HUDEP-2 (cell line): ENCODE data around the gene DENR.
"Not testable (repeated sequence)": the region's sequence is repeated elsewhere in the genome, so short reads cannot be mapped to it uniquely, and the experiment has no call there.

Experiments
- DNase-seq, 76 experiments: peaks; one replicate each; lab custom pipeline; 2025; ENCODE audit not compliant: unreplicated experiment in 76 of 76; lab: John Stamatoyannopoulos, UW

The DENR gene, protein sequence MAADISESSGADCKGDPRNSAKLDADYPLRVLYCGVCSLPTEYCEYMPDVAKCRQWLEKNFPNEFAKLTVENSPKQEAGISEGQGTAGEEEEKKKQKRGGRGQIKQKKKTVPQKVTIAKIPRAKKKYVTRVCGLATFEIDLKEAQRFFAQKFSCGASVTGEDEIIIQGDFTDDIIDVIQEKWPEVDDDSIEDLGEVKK

DNA sequence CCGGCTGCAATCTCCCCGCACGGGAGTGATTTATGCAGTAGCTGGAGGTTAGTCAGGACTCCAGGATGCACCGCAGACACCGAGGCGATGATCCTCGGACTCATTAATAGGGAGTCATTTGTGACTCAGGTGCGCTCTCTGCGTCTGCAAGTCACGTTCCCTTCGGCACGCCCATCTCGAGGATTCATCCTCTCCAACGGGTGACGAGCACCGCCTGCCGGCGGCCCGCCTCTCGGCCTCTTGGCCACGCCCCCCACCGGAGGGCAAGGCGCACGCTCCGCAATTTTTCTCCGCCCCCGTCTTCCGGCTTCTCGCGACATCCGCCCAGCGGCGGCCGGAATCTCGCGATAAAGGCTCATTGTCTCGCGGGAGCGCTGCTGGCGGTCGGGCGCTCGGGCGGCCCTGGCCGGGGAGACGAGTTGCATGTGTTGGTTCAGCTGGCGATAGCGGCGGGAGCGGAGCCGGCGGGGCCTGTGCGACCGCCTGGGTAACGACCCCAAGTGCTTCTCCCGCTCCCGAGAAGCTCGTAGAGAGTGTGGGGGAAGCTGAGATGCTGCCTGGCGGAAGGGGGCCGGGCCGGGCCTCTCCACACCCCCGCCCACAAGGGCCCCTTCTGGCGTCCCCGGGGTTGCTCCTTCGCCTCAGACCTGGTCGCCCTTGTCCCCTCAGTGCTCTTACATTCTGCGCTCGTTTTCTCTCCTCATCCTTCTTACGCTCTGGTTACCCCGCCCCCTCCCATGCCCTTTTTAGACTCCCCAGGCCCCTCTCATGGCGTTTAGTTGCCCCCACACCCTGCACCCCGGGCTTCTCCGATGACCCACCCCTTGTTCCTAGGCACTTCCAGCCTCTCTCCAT is at the start of gene DENR:
DENR (plus strand) TSS at position 361 of the 855 bp plus-strand sequence. CDS start 878 bp downstream, outside the sequence.
- peak in 75 of 76 experiments; percentile 32 to 99 (median 97) for DNase-seq

- DNase-seq = not testable (repeated sequence)
Measured at GRCh38 chr12:122702890-122703611, 49.6 kb upstream of the DENR start, which contains the start of gene HCAR2. Gene HCAR2, minus strand, starts transcription at chr12:122703357. Its CDS starts 74 bp downstream, at chr12:122703283.

DNA sequence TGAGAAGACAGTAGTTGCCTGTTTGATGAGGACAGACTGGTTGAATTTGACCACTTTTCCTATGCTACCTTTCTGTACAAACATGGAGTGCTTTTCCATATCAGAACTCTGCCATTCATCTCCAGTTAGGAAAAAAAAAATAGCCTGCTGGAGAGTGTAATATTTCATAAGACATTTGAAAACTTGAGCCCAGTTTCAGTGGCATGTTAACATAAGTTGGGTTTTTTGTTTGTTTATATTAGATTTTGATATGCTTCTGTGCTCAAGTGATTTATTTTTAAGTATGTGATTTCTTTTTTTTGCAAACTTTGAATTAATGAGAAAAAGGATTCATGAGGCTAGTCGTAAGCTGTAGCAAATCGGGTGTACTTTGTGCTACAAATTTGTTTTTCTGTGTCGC is 48.8 kb upstream of the DENR start:
- DNase-seq = not testable (repeated sequence)

- DNase-seq = not testable (repeated sequence)
Measured at GRCh38 chr12:122709287-122709686, 43.3 kb upstream of the DENR start.

DNA sequence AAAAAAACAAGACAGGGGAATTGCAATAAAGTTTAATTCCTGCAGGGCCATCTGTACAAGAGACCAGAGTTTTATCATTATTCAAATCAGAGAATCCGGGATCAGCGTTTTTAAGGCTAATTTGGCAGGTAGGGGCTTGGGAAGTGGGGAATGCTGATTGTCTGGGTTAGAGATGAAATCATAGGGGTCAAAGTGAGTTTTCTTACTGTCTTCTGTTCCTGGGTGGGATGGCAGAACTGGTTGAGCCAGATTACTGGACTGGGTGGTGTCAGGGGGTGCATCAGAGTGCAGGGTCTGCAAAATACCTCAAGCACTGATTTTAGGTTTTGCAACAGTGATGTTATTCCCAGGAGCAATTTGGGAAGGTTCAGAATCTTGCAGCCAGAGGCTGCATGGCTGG is 42.3 kb upstream of the DENR start:
- not testable (repeated sequence) for DNase-seq

- peak in 1 of 76 experiments; percentile 19 for DNase-seq
Measured at GRCh38 chr12:122711266-122711665, 41.4 kb upstream of the DENR start.

DNA sequence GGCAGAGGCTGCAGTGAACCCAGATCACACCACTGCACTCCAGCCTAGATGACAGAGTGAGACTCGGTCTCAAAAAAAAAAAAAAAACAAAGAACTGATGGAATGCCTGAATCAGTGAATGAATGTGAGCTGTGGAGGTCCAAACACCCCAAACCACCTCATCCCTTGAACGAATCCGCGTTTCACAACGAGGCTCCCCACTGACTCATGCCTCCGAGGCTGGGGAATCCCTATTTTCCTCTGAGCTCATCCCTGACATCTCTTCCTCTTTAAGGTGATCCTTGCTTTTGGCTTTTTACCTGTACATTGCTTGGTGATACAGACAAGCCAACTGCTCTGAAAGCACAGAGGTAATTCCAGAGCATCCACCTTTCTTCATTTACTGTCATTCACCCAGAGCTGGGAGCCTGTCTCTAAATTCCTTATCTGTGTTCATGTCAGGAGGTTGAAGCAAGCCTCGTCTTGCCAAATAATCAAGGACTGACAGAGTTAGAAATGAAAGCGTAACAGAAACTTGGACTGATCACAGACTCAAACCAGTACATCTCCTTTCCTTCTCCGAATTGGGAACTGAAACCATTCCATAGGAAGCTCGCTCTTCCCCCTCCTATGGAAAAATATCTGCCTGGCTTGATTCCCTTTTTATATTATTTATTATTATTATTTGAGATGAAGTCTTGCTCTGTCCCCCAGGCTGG is 39.0 kb upstream of the DENR start:
- DNase-seq = not testable (repeated sequence)

- not testable (repeated sequence) for DNase-seq
Measured at GRCh38 chr12:122715211-122715610, 37.4 kb upstream of the DENR start.

- DNase-seq = not testable (repeated sequence)
Measured at GRCh38 chr12:122716658-122717057, 36.0 kb upstream of the DENR start, which contains the start of gene HCAR3. Gene HCAR3, minus strand, starts transcription at chr12:122716811. Its CDS starts 74 bp downstream, at chr12:122716737.

DNA sequence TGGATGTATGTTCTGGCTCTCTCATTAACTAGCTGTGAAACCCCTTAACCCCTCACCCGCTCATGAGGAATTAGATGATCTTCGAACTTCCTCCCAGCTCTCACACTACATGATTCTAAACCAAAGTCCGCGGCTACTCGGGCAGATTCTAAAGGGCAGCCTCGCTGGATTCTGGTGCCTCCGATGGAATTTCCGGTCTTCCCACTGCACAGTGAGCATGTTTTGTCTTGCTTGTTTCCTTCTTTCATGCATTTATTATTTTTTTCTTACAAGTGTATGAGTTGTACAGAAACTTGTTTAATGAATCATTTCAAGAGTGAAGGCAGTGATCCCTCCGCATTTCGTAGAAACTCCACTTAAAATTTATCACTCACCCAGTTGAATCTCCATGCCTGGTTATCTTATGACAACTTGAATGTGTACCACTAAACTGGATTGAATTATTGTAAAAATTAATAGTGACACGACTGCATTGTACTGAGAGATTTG is 31.5 kb upstream of the DENR start:
- no peak for DNase-seq

DNA sequence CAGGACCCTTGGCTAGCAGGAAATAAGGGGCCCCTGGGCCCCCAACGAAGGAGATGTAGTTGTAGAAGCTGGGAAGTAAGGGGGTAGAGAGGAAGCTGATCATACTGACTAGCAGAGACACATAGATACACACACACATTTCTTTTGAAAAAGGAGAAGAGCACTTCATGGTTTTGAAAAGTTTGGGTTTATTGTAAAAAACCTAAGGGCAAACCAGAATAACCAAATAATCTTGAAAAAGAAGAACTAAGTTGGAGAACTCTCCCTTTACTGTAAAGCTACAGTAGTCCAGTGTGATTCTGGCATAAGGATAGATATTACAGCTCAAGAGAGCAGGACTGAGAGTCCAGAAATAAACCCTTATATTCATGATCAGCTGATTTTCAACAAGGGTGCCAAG is 30.2 kb upstream of the DENR start:
- no peak for DNase-seq

DNA sequence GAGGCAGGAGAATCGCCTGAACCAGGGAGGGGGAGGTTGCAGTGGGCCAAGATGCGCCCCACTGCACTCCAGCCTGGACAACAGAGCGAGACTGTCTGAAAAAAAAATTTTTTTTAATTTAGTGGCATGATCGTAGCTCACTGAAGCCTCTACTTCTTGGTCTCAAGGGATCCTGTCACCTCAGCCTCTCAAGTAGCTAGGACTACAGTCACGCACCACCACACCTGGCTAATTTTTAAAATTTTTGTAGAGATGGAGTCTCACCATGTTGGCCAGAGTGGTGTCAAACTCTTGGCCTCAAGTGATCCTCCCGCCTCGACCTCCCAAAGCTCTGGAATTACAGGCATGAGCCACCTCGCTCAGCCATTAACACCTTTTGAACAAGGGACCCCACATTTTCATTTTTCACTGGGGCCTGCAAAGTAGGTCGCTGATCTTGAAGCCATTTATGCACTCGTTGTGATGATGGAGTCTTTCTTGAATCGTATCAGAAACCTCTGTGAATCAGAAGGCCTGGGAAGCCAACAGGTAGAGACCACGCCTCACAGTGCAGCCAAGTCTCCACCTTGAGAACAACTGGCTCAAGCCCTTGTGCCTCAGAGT is 27.9 kb upstream of the DENR start:
- no peak for DNase-seq

GRCh38 chr12:122725452-122726079 is 27.1 kb upstream of the DENR start:
- DNase-seq = no peak

DNA sequence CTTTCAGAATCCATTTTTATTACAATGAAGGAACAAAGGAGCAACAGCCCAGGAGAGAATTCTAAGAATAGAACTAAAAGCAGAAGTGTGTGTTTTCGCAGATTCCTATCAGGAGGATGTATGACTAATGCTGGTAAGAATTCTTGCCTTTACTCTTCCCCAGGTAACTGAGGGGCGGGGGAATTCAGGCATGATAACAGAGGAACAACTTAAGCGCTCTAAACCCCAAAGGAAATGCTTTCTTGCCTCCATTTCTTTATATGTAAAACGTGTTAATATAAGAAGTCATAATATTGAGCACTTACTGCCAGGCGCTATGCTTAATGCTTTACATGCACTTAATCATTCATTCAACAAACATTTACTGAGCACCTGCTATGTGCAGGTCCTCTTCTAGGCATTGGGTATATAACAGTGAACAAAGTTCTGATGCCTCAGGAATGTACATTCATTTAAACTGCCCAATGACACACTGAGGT is 26.5 kb upstream of the DENR start:
- no peak for DNase-seq

DNA sequence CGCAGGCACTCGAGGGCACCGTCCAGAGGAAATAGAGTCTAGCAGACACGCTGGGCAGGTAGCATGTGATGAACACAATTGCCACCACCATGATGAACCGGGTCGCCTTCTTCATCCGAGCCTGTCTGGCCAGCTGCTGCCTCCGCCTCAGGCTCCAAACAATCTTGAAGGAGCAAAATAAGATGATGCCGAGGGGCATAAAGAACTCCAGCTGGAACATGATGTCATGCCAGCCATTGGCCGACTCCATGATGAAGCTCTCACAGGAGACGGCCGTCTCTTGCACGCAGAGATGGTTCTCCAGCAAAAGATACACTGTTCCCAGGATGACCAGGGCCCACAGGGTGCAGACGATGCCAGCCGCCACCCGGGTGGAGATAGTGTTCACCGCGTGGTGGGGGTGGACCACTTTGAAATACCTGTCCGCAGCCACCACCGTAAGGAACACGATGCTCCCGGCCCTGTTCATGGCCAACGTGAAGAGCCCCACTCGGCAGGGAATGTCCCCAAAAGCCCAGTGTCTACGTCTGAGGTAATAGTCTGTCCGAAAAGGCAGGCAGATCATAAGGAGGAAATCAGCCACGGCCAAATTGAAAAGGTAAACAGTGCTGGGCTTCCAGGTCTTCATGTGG is 22.9 kb upstream of the DENR start:
- no peak for DNase-seq

DNA sequence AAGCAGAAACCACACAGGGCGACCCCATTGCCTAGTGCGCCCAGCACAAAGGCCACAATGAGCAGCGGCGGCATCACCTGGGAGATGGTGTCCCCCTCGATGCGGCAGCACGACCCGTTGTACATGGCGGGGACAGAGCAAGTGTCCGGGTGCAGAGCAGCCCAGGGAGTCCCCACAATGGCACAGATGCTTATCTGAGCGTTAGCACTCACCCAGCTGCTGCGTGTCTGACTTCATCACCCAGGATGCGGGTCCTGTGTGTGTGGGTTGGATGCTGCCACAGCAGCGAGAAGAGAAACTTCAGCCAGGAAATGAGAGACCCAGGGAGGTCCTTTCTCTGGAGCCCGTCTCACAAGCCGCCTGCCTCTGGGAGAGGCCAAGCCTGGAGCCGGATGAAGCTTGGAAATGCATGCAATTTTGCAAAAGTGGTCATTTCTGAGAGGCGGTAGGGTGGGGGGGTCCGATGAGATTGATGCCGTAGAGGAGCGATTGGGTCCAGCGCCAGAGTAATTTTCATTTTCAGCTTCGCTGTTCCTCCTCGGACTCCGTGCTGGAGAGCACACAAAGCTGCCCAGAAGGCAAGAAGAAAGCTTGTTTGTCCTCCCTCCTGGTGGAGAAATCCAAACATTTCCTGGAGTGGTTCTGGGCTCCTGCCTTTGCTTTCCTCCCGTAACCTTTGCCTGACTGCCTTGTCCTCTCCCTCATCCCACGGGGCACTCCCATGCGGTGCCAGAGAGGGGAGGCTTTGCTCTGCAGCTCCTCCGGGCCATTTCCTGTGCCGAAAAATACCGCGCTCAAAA is 22.2 kb upstream of the DENR start, which contains the start of gene HCAR1:
HCAR1 (minus strand) TSS at position 630 of the 800 bp plus-strand sequence; CDS start at position 125, 505 bp downstream.
- no peak for DNase-seq

- DNase-seq = no peak
Measured at GRCh38 chr12:122732170-122732569, 20.5 kb upstream of the DENR start.

DNA sequence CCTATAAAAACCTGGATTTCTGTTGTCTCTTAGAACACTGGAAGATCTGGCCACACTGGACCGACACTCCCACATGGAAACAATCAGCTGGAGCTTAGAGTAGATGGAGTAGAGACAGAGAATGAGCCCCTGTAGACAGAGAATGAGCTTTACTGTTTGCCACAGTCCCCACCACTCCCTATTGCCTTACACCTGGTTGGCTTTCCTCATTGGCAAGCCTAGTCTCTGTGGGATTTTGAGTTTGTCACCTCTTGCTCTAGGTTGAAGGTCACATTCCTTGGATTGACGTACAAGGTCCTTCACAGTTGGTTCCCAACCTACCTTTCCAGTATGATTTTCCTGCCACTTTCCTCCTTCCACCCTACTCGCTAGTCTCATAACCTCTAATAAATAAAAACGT is 20.0 kb upstream of the DENR start:
- DNase-seq = no peak
